Measurements from ENCODE around the gene ALDH8A1. TPM values are rescaled to one million over a fixed set of nuclear protein-coding genes. Genes with fewer than 3 reads are reported as not detected.
A peak's percentile ranks its signal among the peaks of the same experiment; 100 is the strongest.

ALDH8A1 gene
- total and polyA plus RNA-seq, 2 of the 8 experiments (the other 6 are each of a cell fraction or from before 2014, with no cell fraction given) = 0.08 to 0.28 TPM

DNA sequence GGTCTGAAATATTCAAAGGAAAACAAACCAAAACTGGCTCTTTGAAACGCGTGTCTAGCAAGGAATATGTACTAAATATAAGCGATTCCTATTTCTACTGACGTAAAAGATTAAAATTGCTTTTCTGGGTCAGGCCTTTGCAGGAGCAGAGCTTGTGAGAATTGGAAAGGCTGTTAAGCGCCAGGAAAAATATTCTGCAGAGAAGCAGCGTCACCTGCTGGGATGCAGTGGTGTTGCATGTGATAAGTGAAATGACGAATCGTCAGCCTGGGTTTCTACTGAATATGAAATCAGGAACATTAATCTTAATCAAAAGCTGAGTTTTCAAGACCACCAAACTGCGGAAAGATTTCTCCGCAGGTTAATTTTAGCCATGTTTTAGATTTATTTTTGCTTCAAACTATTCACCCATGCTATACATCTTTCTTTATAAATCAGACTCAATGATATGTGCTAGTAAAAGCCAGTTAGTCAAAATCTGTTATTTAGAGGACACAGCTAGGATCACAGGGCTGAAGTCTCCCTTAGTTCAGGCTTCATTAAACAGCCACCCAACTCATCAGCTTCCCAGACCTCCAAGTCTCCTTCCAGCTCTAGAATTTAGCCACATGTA, 67.4 kb downstream of the ALDH8A1 start:
- H2AK5ac ChIP-seq (ENCODE audit: low read depth, low read length) = no peak overlapping the region
- peak overlapping the region; percentile 55 for H2AFZ ChIP-seq (ENCODE audit: low read length)
- H3K56ac ChIP-seq (replicated peaks; ENCODE audit: insufficient read length, low read depth, low read length) = no peak overlapping the region
- H2BK120ac ChIP-seq (replicated peaks; ENCODE audit: low read depth, low read length) = no peak overlapping the region
- no peaks in the 10 kb centered on the region for H3K27me3 ChIP-seq (replicated peaks in 1 of 4; ENCODE audit: control insufficient read depth in 3 of 4, extremely low read depth in 1 of 4, insufficient read depth in 3 of 4, low read length in 3 of 4)
- no peak overlapping the region for H3K4me2 ChIP-seq (ENCODE audit: insufficient read depth in 1 of 2, low read depth in 2 of 2, low read length in 2 of 2)
- H3K23me2 ChIP-seq (ENCODE audit: low read depth, low read length) = peaks cover 3% of the 10 kb centered on the region; the same call in 1 of the 2 replicates
- no peak overlapping the region for H3K9ac ChIP-seq (replicated peaks in 1 of 4; ENCODE audit: extremely low read depth in 1 of 4, low read depth in 3 of 4, low read length in 3 of 4)
- no peak overlapping the region for H3K4ac ChIP-seq (replicated peaks; ENCODE audit: insufficient read length, low read depth, low read length)
- H3K36me3 ChIP-seq (ENCODE audit: control insufficient read depth in 2 of 4, insufficient read depth in 4 of 4, low read length in 3 of 4) = no peaks in the 10 kb centered on the region
- no peak overlapping the region for H4K5ac ChIP-seq (ENCODE audit: insufficient read length, low read depth, low read length)
- H3K27ac ChIP-seq (ENCODE audit: low read depth, low read length) = no peak overlapping the region
- no peak overlapping the region for H2BK5ac ChIP-seq (ENCODE audit: low read depth, low read length)
- H2BK15ac ChIP-seq (ENCODE audit: low read length) = no peak overlapping the region
- H2BK12ac ChIP-seq (ENCODE audit: low read depth, low read length) = no peak overlapping the region
- H2BK20ac ChIP-seq (ENCODE audit: low read length) = no peak overlapping the region
- H3K79me1 ChIP-seq (ENCODE audit: low read depth, low read length) = no peaks in the 10 kb centered on the region
- H3K14ac ChIP-seq (ENCODE audit: insufficient read length) = no peak overlapping the region
- no peak overlapping the region for H3K4me3 ChIP-seq (ENCODE audit: extremely low read depth in 1 of 4, insufficient read depth in 2 of 4, low read depth in 3 of 4, low read length in 4 of 4)
- no peak overlapping the region for H3K18ac ChIP-seq (ENCODE audit: extremely low read depth, low read length)
- H4K8ac ChIP-seq (ENCODE audit: extremely low read depth, insufficient read depth, low read length) = no peak overlapping the region
- no peaks in the 10 kb centered on the region for H3K79me2 ChIP-seq (ENCODE audit: control insufficient read depth in 1 of 2, insufficient read depth in 2 of 2, low read length in 2 of 2)
- no peaks in the 10 kb centered on the region for H4K20me1 ChIP-seq (replicated peaks in 1 of 2; ENCODE audit: control insufficient read depth in 1 of 2, insufficient read depth in 2 of 2, low read length in 2 of 2)
- H3K9me3 ChIP-seq (ENCODE audit: insufficient read depth in 2 of 2, low read depth in 1 of 2, low read length in 1 of 2) = no peaks in the 10 kb centered on the region
- H3K4me1 ChIP-seq (replicated peaks in 1 of 4; ENCODE audit: control insufficient read depth in 3 of 4, insufficient read depth in 4 of 4, low read length in 3 of 4) = no peaks in the 10 kb centered on the region
- H3K23ac ChIP-seq (ENCODE audit: insufficient read length) = no peak overlapping the region
- WGBS, 2 experiments (ENCODE audit: extremely low coverage in 1 of 2, insufficient coverage in 1 of 2, insufficient read length in 1 of 2, insufficient replicate concordance in 2 of 2, low coverage in 1 of 2, low lambda C conversion rate in 2 of 2, missing lambda C conversion rate in 1 of 2) = 51% methylated on average over 10 of the region's 10 CpGs; no CpG with 5 or more reads in 1 of the 2 experiments
- TF ChIP-seq, protein P1, sequence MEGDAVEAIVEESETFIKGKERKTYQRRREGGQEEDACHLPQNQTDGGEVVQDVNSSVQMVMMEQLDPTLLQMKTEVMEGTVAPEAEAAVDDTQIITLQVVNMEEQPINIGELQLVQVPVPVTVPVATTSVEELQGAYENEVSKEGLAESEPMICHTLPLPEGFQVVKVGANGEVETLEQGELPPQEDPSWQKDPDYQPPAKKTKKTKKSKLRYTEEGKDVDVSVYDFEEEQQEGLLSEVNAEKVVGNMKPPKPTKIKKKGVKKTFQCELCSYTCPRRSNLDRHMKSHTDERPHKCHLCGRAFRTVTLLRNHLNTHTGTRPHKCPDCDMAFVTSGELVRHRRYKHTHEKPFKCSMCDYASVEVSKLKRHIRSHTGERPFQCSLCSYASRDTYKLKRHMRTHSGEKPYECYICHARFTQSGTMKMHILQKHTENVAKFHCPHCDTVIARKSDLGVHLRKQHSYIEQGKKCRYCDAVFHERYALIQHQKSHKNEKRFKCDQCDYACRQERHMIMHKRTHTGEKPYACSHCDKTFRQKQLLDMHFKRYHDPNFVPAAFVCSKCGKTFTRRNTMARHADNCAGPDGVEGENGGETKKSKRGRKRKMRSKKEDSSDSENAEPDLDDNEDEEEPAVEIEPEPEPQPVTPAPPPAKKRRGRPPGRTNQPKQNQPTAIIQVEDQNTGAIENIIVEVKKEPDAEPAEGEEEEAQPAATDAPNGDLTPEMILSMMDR (IDR thresholded peaks at IDR 0.05; ENCODE audit: control extremely low read depth in 1 of 3, insufficient read depth in 1 of 3, low read depth in 1 of 3, low read length in 3 of 3) = peak; percentile 72 to 89 (median 85)
- peak; percentile 96 to 97 for TF ChIP-seq RAD21 (IDR thresholded peaks at IDR 0.05 in 1 of 2, conservative IDR thresholded peaks at IDR 0.05 in 1 of 2; ENCODE audit: low read depth in 2 of 2, low read length in 2 of 2)
- no peak for TF ChIP-seq CTBP2 (IDR thresholded peaks at IDR 0.05; ENCODE audit: borderline replicate concordance, insufficient read depth, insufficient read length, low read length)
- ChIA-PET CTCF (ENCODE audit: partially characterized antibody) (interaction anchor here (0.6 to 3.0 kb wide), 48 partner anchors 8 to 863 kb away, joined by 3 to 23 read pairs (median 4); no protein-coding TSS in a partner anchor), POLR2A (ENCODE audit: partially characterized antibody) (interaction anchor here (0.9 kb wide), 1 partner anchor 9 kb away, joined by 3 read pairs; no protein-coding TSS in a partner anchor)
- peak; percentile 45 for FAIRE-seq
- peak; percentile 29 to 72 for DNase-seq (ENCODE audit: low read depth in 1 of 2, low spot score in 2 of 2)
- H4K91ac ChIP-seq (replicated peaks; ENCODE audit: insufficient read length, low read length) = no peak overlapping the region
